ENCODE data around the gene CIDEC.

GRCh38 chr3:9916346-9916733, 36.3 kb upstream of the CIDEC start:
- TF ChIP-seq, protein P1, sequence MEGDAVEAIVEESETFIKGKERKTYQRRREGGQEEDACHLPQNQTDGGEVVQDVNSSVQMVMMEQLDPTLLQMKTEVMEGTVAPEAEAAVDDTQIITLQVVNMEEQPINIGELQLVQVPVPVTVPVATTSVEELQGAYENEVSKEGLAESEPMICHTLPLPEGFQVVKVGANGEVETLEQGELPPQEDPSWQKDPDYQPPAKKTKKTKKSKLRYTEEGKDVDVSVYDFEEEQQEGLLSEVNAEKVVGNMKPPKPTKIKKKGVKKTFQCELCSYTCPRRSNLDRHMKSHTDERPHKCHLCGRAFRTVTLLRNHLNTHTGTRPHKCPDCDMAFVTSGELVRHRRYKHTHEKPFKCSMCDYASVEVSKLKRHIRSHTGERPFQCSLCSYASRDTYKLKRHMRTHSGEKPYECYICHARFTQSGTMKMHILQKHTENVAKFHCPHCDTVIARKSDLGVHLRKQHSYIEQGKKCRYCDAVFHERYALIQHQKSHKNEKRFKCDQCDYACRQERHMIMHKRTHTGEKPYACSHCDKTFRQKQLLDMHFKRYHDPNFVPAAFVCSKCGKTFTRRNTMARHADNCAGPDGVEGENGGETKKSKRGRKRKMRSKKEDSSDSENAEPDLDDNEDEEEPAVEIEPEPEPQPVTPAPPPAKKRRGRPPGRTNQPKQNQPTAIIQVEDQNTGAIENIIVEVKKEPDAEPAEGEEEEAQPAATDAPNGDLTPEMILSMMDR (conservative IDR thresholded peaks at IDR 0.05), result no peak
- TF ChIP-seq EZH2 (IDR thresholded peaks at IDR 0.05; ENCODE audit: low read depth), result no peak

Data from PC-9 (cell line).